Astrocyte of the cerebellum (primary cell): ENCODE measurements around the gene ZNF747.

ENCODE experiments used
- DNase-seq: peaks from one replicate; pipeline ENCODE4 v3.0.0-alpha.2; 2011; ENCODE audit warnings: low read depth
- H3K4me3 ChIP-seq: 2 replicates; pipeline ENCODE4 v1.5.1; 2011; ENCODE audit warnings: mild to moderate bottlenecking, low read depth, low read length, moderate library complexity
- in situ Hi-C: cut with HindIII; loops from 2 replicates; pipeline ENCODE4 v1.10.0; 2017; ENCODE audit warnings: low sequenced_read_pairs
- TF ChIP-seq, protein P1 (sequence below): IDR thresholded peaks from 2 replicates; pipeline ENCODE4 v1.5.1; 2012; ENCODE audit warnings: low read length, low read depth, moderate library complexity, mild to moderate bottlenecking; ENCODE audit errors: missing control alignments

The ZNF747 gene

DNA sequence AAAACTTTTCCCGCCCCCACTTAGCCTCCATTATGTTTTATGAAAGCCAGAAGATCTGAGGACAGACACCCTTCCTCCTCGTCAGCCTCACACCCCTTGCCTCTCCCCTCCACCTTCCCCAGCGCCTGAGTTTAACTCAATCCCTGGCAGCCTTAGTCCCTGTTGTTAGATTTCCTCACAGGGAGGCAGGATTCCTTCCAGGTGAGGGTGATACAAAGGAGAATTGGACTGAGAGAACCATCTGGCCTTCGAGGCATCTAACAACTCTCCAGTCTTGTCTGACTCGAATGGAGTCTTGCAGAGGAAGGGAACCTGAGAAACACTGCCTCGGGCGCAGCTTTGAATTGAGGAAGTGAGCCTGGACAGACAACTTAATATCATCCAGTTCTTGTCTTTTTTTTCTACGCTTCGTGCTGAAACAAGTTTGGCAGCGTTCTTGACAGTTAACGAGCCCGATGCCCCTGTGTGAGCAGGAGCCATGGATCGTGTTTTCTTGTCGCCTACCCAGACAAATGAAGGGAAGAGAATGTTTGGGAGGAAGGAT lies 7.0 kb downstream of the ZNF747 start:
- DNase-seq: no peak
- in situ Hi-C loops: no loop called here
- peak overlapping the region; percentile 81 for H3K4me3 ChIP-seq
- TF ChIP-seq, protein P1, sequence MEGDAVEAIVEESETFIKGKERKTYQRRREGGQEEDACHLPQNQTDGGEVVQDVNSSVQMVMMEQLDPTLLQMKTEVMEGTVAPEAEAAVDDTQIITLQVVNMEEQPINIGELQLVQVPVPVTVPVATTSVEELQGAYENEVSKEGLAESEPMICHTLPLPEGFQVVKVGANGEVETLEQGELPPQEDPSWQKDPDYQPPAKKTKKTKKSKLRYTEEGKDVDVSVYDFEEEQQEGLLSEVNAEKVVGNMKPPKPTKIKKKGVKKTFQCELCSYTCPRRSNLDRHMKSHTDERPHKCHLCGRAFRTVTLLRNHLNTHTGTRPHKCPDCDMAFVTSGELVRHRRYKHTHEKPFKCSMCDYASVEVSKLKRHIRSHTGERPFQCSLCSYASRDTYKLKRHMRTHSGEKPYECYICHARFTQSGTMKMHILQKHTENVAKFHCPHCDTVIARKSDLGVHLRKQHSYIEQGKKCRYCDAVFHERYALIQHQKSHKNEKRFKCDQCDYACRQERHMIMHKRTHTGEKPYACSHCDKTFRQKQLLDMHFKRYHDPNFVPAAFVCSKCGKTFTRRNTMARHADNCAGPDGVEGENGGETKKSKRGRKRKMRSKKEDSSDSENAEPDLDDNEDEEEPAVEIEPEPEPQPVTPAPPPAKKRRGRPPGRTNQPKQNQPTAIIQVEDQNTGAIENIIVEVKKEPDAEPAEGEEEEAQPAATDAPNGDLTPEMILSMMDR: no peak

DNA sequence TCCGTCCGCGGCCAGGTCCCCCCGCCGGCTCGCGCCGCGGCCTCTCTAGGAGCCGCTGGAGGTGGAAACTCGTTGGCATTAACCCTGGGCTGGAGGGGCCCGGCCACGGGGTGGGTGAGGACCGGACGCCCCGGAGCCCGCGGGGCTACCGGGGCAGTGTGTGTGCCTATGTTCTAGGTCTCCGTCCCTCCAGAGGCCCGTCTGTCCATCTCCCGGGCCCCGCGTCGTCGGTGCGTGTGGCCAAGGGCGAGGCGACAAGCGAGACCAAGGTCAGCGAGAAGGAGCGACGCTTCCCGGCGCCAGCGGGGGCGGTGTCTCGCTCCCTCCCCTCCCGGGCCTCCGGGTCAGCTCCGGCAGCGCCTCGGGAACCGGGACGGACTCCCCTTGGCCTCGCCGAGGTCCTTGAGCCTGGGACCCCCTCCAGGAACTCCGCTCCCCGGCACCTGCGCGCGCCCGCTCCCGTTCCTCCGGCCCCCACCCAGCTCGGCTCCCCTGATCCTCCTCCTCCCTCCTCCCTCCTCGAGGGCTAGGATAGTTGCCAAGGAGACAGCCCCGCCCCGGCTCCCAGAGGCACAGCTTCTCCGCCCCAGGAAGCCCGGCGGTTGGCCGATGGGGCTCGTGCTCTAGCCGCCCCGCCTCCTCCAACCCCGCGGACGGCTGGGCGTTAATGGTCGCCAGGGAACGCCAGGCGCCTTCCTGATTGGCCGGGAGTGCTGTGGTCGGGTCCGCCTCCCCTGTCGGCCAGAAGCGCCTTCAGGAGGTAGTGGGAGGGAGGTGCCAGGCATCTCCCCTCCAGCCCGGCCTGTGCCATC lies 7.6 kb downstream of the ZNF747 start:
- TF ChIP-seq, protein P1: peak; percentile 31
- H3K4me3 ChIP-seq: peak overlapping the region; percentile 81
- in situ Hi-C loops: no loop called here
- peak; percentile 87 for DNase-seq

DNA sequence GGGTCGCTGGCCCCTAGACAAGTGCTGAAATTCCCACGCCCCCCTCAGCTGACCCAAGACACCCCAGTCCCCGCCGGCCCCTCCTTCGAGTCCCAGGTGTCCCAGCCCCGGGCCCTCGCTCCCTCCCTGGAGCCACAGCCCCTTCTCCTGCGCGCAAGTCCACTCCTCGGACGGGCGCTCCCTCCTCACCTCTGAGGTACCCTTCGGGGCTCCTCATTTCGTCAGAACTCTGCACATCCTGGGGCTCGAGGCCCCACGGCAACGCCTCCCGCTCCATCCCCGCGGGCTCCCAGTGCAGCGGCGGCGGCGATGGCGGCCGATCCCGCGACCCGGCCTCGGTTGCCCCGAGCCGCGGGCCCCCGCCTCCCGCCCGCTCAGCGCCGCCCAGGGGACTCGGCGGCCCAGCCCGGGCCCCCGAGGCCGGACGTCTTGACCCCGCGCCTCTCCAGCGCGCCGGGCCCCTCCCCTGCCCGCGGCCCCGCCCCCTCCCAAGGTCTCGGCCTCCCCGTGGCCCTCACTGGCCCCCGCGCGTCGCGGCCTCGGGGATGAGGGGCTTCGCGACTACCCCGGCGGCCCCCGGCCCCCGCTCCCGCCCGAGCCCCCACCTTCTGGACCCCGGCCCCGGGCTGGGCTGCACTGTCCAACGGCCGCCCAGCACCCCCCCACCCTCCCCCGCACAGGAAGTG lies 8.4 kb downstream of the ZNF747 start, which contains the start of gene ZNF768:
Gene ZNF768, minus strand, starts transcription at position 430 of the 686 bp plus-strand sequence. Its CDS starts 153 bp downstream, at position 277.
- in situ Hi-C loops: no loop called here
- DNase-seq: no peak
- H3K4me3 ChIP-seq: peak within 1 kb of the TSS; percentile 81
- TF ChIP-seq, protein P1: no peak

DNA sequence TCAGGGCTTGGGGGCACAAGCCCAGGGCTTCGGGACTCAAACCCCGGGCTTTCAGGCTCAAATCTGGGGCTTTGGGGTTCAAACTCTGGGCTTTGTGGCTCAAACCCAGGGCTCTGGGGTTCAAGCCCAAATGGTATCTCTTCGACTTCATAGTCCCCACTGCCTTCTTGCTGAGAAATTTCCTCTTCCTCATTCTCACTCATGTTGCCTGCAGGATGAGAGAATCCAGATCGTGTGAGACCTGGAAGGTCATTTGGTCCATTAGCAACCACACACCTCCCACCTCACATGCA lies 8.9 kb downstream of the ZNF747 start:
- TF ChIP-seq, protein P1: no peak
- in situ Hi-C loops: no loop called here
- DNase-seq: no peak
- peak overlapping the region; percentile 81 for H3K4me3 ChIP-seq

DNA sequence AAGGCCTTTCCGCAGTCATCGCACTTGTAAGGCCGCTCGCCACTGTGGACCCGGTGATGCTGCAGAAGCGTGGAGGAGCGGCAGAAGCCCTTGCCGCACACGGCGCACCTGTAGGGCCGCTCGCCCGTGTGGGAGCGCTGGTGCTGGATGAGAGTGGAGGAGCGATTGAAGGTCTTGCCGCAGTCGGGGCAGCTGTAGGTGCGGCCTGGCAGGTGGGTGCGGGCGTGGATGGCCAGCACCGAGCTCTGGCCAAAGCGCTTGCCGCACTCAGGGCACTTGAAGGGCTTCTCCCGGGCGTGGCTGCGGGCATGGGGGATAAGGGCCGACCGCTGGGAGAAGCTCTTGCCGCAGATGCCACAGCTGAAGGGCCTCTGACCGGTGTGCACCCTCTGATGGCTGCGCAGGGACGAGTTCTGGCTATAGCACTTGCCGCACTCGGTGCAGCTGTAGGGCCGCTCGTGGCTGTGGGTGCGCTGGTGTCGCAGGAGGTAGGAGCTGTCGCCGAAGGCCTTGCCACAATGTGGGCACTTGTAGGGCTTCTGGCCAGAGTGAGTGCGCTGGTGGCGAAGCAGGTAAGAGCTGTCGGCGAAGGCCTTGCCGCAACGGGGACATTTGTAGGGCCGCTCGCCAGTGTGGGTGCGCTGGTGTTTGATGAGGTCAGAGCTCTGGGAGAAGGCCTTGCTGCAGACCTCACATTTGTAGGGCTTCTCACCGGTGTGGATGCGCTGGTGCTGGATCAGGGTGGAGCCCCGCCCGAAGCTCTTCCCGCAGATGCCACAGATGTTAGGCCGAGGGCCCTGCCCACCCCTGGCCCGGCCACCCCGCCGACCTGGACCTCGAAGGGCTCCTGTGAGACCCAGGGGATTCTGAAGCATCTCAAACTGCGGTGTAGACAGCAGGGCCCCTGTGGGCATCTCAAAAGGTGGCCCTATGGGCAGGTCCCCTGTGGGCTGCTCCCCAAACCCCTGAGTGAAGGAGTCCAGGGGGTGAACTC lies 9.8 kb downstream of the ZNF747 start:
- H3K4me3 ChIP-seq: no peak overlapping the region
- in situ Hi-C loops: no loop called here
- no peak for DNase-seq
- TF ChIP-seq, protein P1: no peak
